Adrenal gland (tissue), 5 donors: Measurements from ENCODE around the gene CSNK1G3.

ENCODE experiments used
- CTCF ChIP-seq, 6 experiments: fragments of 450-650 bp in 4 of 6; fragments of 200-600 bp in 2 of 6; sonication (generic) in 1 of 6; IDR thresholded peaks; 1 replicate in 5 of 6; 2 replicates in 1 of 6; pipeline versions ENCODE4 v1.5.1 to v1.8.0; 2016 to 2021; ENCODE audit warnings: antibody characterized with exemption in 6 of 6, mild to moderate bottlenecking in 2 of 6, moderate library complexity in 1 of 6
- POLR2A ChIP-seq, 2 donors: fragments of 450-650 bp; IDR thresholded peaks; one replicate each; pipeline ENCODE4 v1.6.1; 2017; ENCODE audit warnings: antibody characterized with exemption in 2 of 2, mild to moderate bottlenecking in 2 of 2, moderate library complexity in 1 of 2
- donor health status: DM: no; HTN: no; CAD: no.

DNA sequence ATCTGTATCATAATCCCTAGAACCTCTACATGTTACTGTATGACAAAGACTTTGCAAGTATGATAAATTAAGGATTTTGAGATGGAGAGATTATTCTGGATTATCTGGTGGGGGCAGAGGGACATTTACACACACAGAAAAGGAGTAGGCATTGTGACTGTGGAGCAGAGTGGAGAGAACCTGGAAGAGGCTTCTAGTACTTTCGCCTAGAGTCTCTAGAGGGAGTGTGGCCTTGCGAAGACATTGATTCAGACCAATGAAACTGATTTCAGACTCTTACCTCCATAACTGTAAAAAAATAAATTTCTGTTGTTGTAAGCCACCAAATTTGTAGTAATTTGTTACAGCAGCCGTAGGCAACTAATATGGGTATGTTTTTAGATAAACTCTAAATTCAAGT, 45.9 kb downstream of the CSNK1G3 start:
- TF ChIP-seq CTCF (IDR thresholded peaks at IDR 0.05) (no peak), POLR2A (IDR thresholded peaks at IDR 0.05) (no peak)
